ENCODE measurements around the gene HAND2. TPM values are rescaled to one million over a fixed set of nuclear protein-coding genes. Genes with fewer than 3 reads are reported as not detected.

The HAND2 gene
- total RNA-seq, 2 experiments from 2014 or later = not detected

DNA sequence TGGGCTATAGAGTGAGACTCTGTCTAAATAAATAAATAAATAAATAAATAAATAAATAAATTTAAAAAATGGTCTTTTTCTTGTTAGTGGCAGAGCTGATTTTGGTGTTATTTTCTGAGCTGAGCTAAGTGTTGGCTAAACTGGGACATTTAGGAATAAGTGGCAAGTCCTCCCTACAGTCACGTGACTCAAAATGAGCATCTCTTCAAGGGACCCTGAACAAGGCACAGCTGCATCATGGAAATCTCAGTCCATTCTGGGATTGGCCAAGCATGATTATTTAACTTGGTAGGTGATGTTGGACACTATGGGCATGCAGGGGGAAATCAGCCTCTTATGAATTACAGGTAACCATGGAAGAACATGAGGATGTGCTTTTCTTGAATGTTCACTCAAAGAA lies 42.0 kb downstream of the HAND2 start:
- CTCF ChIA-PET = no interaction called here
- POLR2A ChIA-PET = no interaction called here

DNA sequence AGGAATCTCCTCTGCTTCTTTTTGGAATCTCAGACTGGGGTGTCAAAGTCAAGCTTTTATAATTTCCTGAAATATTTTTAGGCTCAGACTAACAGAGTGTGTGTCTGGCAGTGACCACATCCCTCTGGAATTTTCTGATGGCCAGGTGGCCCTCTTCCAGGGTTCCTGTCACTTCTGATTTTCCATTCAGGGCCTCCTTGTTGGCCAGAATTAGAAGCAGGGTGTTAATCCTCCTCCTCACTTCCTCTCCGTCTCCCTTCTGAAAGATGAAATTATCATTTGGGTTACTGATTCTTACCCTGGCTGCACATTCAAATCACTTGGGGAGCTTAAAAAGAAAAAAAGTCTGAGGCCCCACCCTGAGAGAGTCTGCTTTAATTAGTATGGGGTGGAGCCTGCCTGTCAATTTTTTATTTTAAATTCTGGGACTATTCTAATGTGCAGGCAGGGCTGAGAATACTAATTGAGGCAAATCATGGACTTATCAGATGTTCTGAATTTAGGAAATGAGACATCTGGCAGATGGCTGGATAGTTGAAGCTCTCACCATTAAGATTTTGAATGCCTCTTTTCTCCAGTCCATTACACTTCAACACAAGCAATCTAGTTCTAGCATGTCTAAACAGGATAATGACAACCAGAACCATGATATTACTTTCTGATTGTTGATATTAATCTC lies 43.2 kb downstream of the HAND2 start:
- ChIA-PET POLR2A (no interaction called here), CTCF (no interaction called here)

DNA sequence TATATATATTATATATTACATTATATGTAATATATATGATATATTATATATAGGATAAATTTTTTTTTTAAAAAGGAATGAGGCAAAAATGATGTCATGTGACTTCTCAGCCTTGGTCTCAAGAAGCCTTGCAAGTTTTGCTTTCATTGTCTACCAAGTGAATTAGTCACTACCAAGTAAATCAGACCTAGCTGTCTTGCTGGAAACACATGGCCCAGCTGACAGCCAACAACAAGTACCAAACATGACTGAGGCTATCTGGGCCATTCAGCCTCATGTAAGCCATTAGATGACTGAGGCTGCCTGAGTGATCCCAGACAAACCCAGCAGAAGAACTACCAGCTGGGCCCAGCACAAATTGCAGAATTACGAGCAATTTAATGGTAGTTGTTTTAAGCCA lies 44.9 kb downstream of the HAND2 start:
- ChIA-PET POLR2A (no interaction called here), CTCF (no interaction called here)

DNA sequence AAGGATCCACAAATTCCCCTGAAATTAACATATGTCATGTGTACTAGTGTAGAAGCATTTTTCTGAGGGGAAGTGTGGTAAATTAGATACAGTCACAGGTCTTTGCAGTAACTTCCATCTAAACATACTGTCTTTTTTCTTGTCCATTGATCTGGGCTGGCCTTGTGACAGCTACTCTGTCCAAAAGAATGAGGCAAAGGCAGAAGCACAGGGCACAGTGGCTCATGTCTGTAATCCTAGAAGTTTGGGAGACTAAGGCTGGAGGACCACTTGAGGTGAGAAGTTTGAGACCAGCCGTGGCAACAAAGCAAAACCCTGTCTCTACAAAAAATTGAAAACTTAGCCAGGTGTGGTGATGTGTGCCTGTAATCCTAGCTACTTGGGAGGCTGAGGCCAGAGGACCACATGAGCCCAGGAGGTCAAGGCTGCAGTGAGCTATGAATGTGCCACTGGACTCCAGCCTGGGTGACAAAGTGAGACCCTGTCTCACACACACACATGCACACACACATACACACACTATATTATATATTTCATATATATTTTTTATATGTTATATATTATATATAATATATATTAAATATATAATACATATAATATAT lies 47.6 kb downstream of the HAND2 start:
- CTCF ChIA-PET = interaction anchor here (1.4 kb wide), 1 partner anchor 12 kb away, joined by 3 read pairs; no protein-coding TSS in a partner anchor

DNA sequence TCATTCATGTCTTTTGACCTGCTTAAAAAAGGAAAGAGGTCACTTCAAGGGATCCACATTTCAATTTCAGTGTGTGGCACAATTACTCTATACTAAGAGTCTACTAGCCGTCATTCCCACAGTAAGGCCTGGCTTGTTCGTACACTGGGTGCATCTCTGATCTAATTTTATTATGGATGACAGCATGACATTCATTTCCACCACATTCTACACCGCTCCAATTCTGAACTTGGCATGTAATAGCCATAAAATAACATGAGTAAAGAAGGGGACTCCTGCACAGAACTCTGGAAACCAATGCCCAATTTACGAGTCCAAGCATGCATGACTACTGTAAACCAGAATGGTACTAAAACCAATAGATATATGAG lies 51.1 kb downstream of the HAND2 start:
- ChIA-PET POLR2A (no interaction called here), CTCF (interaction anchor here (1.4 kb wide), 1 partner anchor 177 kb away, joined by 4 read pairs; no protein-coding TSS in a partner anchor)

More for the DNA sequence above, 47.6 kb downstream of the HAND2 start:
- POLR2A ChIA-PET = no interaction called here

DNA sequence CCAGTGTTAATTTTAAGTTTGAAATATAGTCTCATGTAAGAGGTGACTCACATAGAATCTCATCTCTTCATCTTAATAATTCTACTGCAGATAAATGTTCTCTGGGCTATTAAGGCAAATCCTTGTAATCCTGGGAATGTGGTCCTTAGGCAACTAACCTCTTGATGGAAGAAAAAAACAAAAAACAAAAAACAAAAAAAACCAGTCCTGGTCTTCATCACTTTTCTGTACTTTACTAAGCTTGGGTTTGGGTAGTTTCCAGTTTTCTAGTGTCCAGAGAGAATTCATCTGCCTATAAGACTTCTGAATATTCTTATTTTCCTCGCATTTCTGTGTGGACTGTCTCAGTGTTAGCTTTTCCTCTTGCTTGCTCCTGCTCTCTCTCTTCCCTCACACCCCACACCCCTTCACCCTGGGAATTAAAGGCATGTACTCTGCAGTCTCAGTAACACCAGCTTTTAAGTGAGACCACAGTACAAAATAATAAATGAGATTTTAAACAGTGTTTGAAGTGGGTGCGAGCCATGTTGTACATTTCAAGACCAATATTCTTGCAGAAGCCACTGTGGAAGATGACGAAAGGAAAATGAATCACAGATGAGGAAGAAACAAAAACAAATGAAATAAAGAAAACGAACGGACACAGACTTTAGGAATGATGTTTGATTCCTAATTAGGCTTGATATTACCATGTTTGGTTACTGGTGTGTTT lies 51.7 kb downstream of the HAND2 start:
- ChIA-PET CTCF (interaction anchor here (1.4 kb wide), 1 partner anchor 177 kb away, joined by 4 read pairs; no protein-coding TSS in a partner anchor), POLR2A (no interaction called here)

DNA sequence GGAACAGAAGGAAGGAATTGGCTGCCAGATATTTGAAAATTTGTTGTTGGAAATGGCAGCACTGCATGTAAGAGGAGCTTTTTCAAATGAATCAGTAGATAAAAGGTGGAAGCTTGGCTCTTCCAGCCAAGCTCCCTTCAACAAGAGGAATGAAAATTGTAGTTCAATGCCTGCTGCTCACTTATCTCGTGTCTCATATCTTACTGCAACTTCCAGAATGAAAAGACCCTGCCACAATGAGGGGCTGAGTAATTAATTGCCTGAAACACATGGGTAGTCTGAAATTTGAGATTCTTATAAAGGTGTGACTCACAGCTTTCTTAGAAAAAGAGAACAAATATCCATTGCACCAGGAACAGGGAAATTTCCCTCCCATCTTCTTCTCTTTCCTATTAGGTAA lies 53.0 kb downstream of the HAND2 start:
- ChIA-PET CTCF (no interaction called here), POLR2A (no interaction called here)

Other genes with a start within 250 kb of the HAND2 start
- 100 to 1,000 TPM; 368 to 370 TPM for gene HMGB2, start 195.9 kb downstream of the HAND2 start, total RNA-seq
- gene SAP30, start 159.3 kb downstream of the HAND2 start, total RNA-seq = 10 to 100 TPM; 35.2 to 36.4 TPM
- gene SCRG1, start 131.1 kb downstream of the HAND2 start, total RNA-seq = not detected